Smooth muscle cell (in vitro differentiated cells): ENCODE data around the gene ANKDD1B. TPM values are rescaled to one million over a fixed set of nuclear protein-coding genes. Genes with fewer than 3 reads are reported as not detected.
"Not testable (repeated sequence)": the region's sequence is repeated elsewhere in the genome, so short reads cannot be mapped to it uniquely, and the experiment has no call there.

Source experiments
- DNase-seq: peaks from one replicate; lab custom pipeline; 2025; ENCODE audit not compliant: unreplicated experiment; lab: John Stamatoyannopoulos, UW
- H2AFZ ChIP-seq: fragments of 200-600 bp; sonication (generic); 2 replicates; pipeline ENCODE4 v1.6.0; 2016; ENCODE audit warnings: antibody characterized with exemption, low read depth, mild to moderate bottlenecking
- H3F3A ChIP-seq: fragments of 200-600 bp; sonication (generic); 2 replicates; pipeline ENCODE4 v1.6.0; 2017; ENCODE audit warnings: antibody characterized with exemption, low read depth
- H3K27ac ChIP-seq: fragments of 200-600 bp; sonication (generic); 2 replicates; pipeline ENCODE4 v1.5.1; 2016; ENCODE audit warnings: low read depth, mild to moderate bottlenecking
- H3K27me3 ChIP-seq: fragments of 200-600 bp; sonication (generic); 2 replicates; pipeline ENCODE4 v1.6.1; 2016; ENCODE audit warnings: low read depth, mild to moderate bottlenecking
- H3K36me3 ChIP-seq: fragments of 200-600 bp; sonication (generic); 2 replicates; pipeline ENCODE4 v1.5.1; 2016; ENCODE audit warnings: low read depth
- H3K4me1 ChIP-seq: fragments of 200-600 bp; sonication (generic); 2 replicates; pipeline ENCODE4 v1.5.1; 2016; ENCODE audit warnings: low read depth
- H3K4me2 ChIP-seq: fragments of 200-600 bp; sonication (generic); 2 replicates; pipeline ENCODE4 v1.6.0; 2016; ENCODE audit warnings: mild to moderate bottlenecking
- H3K4me3 ChIP-seq: fragments of 200-600 bp; sonication (generic); 2 replicates; pipeline ENCODE4 v1.5.1; 2016; ENCODE audit warnings: mild to moderate bottlenecking
- H3K79me2 ChIP-seq: fragments of 200-600 bp; sonication (generic); 2 replicates; pipeline ENCODE4 v1.6.0; 2016; ENCODE audit warnings: low read depth, mild to moderate bottlenecking
- H3K9ac ChIP-seq: fragments of 200-600 bp; sonication (generic); 2 replicates; pipeline ENCODE4 v1.6.0; 2016; ENCODE audit warnings: low read depth
- H3K9me3 ChIP-seq: fragments of 200-600 bp; sonication (generic); replicated peaks from 2 replicates; pipeline ENCODE4 v1.5.1; 2016; ENCODE audit warnings: low read depth
- H4K20me1 ChIP-seq: fragments of 200-600 bp; sonication (generic); 2 replicates; pipeline ENCODE4 v1.6.0; 2016; ENCODE audit warnings: low read depth
- WGBS: methylation state at CpG from one replicate; pipeline ENCODE4 v1.1.7; 2016; ENCODE audit warnings: low lambda C conversion rate; 5-methylcytosine and 5-hydroxymethylcytosine counted together
- polyA plus RNA-seq: library from polyadenylated mRNA; unstranded; fragments of >200 nt; fragmentation: Nextera tagmentation; extraction: Ambion mirVana; gene quantifications from 2 replicates; pipeline ENCODE4 v1.2.1, GENCODE V29; 2016
- total RNA-seq: library from RNA; depleted of rRNA; stranded (reverse); fragments of >200 nt; gene quantifications from 2 replicates; pipeline ENCODE4 v1.2.3, GENCODE V29; 2014
- TF ChIP-seq, protein P1 (sequence below): fragments of 200-600 bp; sonication (generic); IDR thresholded peaks from 2 replicates; pipeline ENCODE4 v1.5.1; 2017; ENCODE audit warnings: borderline replicate concordance, mild to moderate bottlenecking, antibody characterized with exemption; ENCODE audit not compliant: insufficient read depth, poor library complexity, severe bottlenecking

The ANKDD1B gene
- total and polyA plus RNA-seq, 2 experiments from 2014 or later: 0.18 TPM; not detected in 1

DNA sequence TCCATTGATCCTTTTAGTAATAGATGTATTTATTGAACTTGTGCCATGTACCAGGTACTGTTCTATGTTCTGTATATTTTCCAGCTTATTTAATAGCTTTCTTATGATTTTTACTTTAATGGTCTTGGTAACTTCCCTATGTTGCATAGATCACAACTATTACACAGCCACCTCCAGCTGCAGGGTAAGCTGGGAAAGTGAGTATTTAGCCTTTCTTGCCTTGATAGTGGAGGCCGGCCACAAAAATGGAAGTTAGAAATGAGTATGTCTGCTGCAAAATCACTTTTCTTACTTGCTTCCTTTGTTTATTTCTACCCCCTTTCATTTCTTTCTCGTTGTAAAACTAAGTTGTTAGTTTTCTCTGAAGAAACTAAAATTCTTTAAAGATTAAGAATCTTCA, 43.1 kb upstream of the ANKDD1B start:
- no peaks in the 10 kb centered on the region for H3K27me3 ChIP-seq
- H3K36me3 ChIP-seq: no peaks in the 10 kb centered on the region
- H3K9me3 ChIP-seq: no peaks in the 10 kb centered on the region
- H3K4me3 ChIP-seq: no peak overlapping the region
- peak overlapping the region; percentile 67 for H3K4me2 ChIP-seq
- no peak overlapping the region for H2AFZ ChIP-seq
- DNase-seq: no peak
- WGBS: 87% methylated on average over 2 of the region's 2 CpGs
- H3K79me2 ChIP-seq: peaks cover 25% of the 10 kb centered on the region
- TF ChIP-seq, protein P1, sequence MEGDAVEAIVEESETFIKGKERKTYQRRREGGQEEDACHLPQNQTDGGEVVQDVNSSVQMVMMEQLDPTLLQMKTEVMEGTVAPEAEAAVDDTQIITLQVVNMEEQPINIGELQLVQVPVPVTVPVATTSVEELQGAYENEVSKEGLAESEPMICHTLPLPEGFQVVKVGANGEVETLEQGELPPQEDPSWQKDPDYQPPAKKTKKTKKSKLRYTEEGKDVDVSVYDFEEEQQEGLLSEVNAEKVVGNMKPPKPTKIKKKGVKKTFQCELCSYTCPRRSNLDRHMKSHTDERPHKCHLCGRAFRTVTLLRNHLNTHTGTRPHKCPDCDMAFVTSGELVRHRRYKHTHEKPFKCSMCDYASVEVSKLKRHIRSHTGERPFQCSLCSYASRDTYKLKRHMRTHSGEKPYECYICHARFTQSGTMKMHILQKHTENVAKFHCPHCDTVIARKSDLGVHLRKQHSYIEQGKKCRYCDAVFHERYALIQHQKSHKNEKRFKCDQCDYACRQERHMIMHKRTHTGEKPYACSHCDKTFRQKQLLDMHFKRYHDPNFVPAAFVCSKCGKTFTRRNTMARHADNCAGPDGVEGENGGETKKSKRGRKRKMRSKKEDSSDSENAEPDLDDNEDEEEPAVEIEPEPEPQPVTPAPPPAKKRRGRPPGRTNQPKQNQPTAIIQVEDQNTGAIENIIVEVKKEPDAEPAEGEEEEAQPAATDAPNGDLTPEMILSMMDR: no peak
- H3K27ac ChIP-seq: peak overlapping the region; percentile 80
- peaks cover 22% of the 10 kb centered on the region for H4K20me1 ChIP-seq
- peaks cover 25% of the 10 kb centered on the region for H3F3A ChIP-seq
- peak overlapping the region; percentile 24 for H3K9ac ChIP-seq
- peaks cover 14% of the 10 kb centered on the region for H3K4me1 ChIP-seq

DNA sequence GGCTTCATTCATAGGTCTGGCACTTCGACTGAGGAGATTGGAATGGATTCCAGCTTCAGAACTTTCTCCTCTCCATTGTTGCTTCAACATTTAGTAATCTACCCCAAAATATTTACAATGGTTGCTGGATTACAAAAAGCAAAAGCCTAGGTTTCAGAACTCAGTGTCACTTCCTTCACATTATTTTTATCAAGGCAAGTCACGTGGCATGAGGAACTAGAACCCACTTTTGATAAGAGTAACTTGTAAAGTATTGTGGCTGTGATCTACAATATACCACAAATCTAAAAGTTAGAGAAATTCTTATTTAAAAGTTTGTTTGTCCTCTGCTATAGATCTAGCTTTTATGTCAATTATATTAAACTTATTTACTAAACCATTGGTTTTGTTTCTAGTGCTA, 39.7 kb upstream of the ANKDD1B start:
- 92% methylated on average over 2 of the region's 2 CpGs for WGBS
- Histone ChIP-seq H3K36me3 (peaks cover 4% of the 10 kb centered on the region), H3K4me1 (peaks cover 14% of the 10 kb centered on the region), H3K4me2 (no peak overlapping the region), H3K79me2 (peaks cover 16% of the 10 kb centered on the region), H3K4me3 (no peak overlapping the region), H4K20me1 (peaks cover 20% of the 10 kb centered on the region), H3K27me3 (no peaks in the 10 kb centered on the region), H2AFZ (no peak overlapping the region), H3K27ac (no peak overlapping the region), H3F3A (peaks cover 8% of the 10 kb centered on the region), H3K9ac (no peak overlapping the region), H3K9me3 (no peaks in the 10 kb centered on the region)
- no peak for DNase-seq
- TF ChIP-seq, protein P1: no peak

DNA sequence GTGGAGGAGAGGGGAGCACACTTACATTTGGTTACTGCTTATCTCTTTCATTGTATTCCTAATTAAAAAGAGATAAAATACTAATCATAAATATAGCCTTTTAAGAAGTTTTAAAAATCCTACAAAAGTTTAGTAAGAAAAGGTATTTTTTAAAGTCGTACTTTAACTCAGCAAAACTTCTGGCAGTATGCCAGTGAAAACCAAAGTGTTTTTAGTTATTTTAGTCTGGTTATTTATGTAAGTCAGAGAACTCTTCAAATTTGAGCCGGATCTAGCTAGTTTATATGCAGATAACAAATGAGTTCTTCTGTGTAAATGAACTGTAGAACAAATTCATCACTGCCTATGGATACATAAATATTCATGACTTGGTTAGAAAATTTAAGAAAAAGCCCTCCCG, 36.5 kb upstream of the ANKDD1B start:
- Histone ChIP-seq H3K36me3 (peaks cover 9% of the 10 kb centered on the region), H3K4me3 (no peak overlapping the region), H2AFZ (no peak overlapping the region), H3K4me2 (no peak overlapping the region), H3K79me2 (peaks cover 3% of the 10 kb centered on the region), H3F3A (no peaks in the 10 kb centered on the region), H3K9me3 (no peaks in the 10 kb centered on the region), H3K4me1 (no peaks in the 10 kb centered on the region), H3K27me3 (no peaks in the 10 kb centered on the region), H3K27ac (no peak overlapping the region), H4K20me1 (no peaks in the 10 kb centered on the region), H3K9ac (no peak overlapping the region)
- DNase-seq: no peak
- TF ChIP-seq, protein P1: no peak
- WGBS: 88% methylated on average over 3 of the region's 3 CpGs

DNA sequence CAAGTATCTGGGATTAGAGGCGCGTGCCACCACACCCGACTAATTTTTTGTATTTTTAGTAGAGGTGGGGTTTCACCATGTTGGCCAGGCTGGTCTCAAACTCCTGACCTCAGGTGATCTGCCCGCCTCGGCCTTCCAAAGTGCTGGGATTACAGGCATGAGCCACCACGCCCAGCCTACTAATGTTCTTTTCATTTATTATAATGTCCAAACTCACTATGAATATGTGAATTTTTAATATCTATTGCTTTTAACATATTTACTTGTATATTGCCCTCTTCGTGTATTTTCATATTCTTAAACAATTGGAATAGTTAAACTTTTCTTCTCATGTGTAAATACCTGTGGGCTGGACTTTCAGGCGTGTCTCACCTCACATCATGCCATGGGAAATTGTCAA, 33.0 kb upstream of the ANKDD1B start:
- not testable (repeated sequence) for H3K9ac ChIP-seq, H3K4me3 ChIP-seq, H3K79me2 ChIP-seq, H3K27ac ChIP-seq, H4K20me1 ChIP-seq, H3K27me3 ChIP-seq, H3K9me3 ChIP-seq, H3F3A ChIP-seq, H2AFZ ChIP-seq, H3K4me1 ChIP-seq, DNase-seq, H3K4me2 ChIP-seq
- peaks cover 13% of the 10 kb centered on the region for H3K36me3 ChIP-seq
- 97% methylated on average over 8 of the region's 8 CpGs for WGBS
